Measurements from ENCODE around the gene ZNF581. TPM values are rescaled to one million over a fixed set of nuclear protein-coding genes. Genes with fewer than 3 reads are reported as not detected.

ZNF581 gene
- total RNA-seq, 2 experiments from 2014 or later = 32.6 to 33.6 TPM

GRCh38 chr19:55692681-55693081, 49.2 kb downstream of the ZNF581 start:
- ChIA-PET POLR2A (interaction anchor here (0.6 kb wide), 1 partner anchor 470 kb away, joined by 4 read pairs; no protein-coding TSS in a partner anchor), CTCF (no interaction called here)

GRCh38 chr19:55693336-55693974, 50.0 kb downstream of the ZNF581 start:
- ChIA-PET CTCF (no interaction called here), POLR2A (interaction anchor here (0.6 to 0.7 kb wide), 2 partner anchors 36 to 469 kb away, joined by 4 to 6 read pairs; no protein-coding TSS in a partner anchor)

GRCh38 chr19:55694241-55694655, 50.8 kb downstream of the ZNF581 start:
- CTCF ChIA-PET = no interaction called here
- POLR2A ChIA-PET = interaction anchor here (0.7 kb wide), 1 partner anchor 37 kb away, joined by 6 read pairs; no protein-coding TSS in a partner anchor

- POLR2A ChIA-PET = no interaction called here
- CTCF ChIA-PET = no interaction called here
Measured at GRCh38 chr19:55694656-55695491, 51.4 kb downstream of the ZNF581 start.

Other genes starting within 250 kb of the ZNF581 start
- gene UBE2S, start 235.9 kb upstream of the ZNF581 start, total RNA-seq = 100 to 1,000 TPM; 296 to 311 TPM
- not detected for gene SHISA7, start 200.3 kb upstream of the ZNF581 start, total RNA-seq
- gene ISOC2, start 182.0 kb upstream of the ZNF581 start, total RNA-seq = 10 to 100 TPM; 34.4 to 36.6 TPM
- not detected for gene C19orf85, start 178.9 kb upstream of the ZNF581 start, total RNA-seq
- gene ZNF628, start 167.0 kb upstream of the ZNF581 start, total RNA-seq = 1 to 10 TPM; 6.4 to 7.4 TPM
- gene NAT14, start 158.5 kb upstream of the ZNF581 start, total RNA-seq = 10 to 100 TPM; 32.7 to 33.1 TPM
- gene SSC5D, start 155.2 kb upstream of the ZNF581 start, total RNA-seq = under 1 TPM; 0.63 to 0.99 TPM
- not detected for gene SBK2, start 106.5 kb upstream of the ZNF581 start, total RNA-seq
- not detected for gene SBK3, start 98.1 kb upstream of the ZNF581 start, total RNA-seq
- gene ZNF579, start 62.8 kb upstream of the ZNF581 start, total RNA-seq = 1 to 10 TPM; 6.9 to 7.5 TPM
- 10 to 100 TPM; 17.4 to 17.8 TPM for gene FIZ1, start 44.1 kb upstream of the ZNF581 start, total RNA-seq
- gene ZNF524, start 43.4 kb upstream of the ZNF581 start, total RNA-seq = 10 to 100 TPM; 11.9 to 13.2 TPM
- gene ZNF865, start 38.0 kb upstream of the ZNF581 start, total RNA-seq = 10 to 100 TPM; 11.8 to 12.0 TPM
- gene ZNF784, start 19.1 kb upstream of the ZNF581 start, total RNA-seq = 1 to 10 TPM; 2.8 to 3.0 TPM
- 10 to 100 TPM; 31.3 to 32.0 TPM for gene ZNF580, start 2.6 kb upstream of the ZNF581 start, total RNA-seq
- gene CCDC106, start 4.6 kb downstream of the ZNF581 start, total RNA-seq = 1 to 10 TPM; 4.3 to 4.4 TPM
- 100 to 1,000 TPM; 351 to 381 TPM for gene U2AF2, start 11.4 kb downstream of the ZNF581 start, total RNA-seq
- 10 to 100 TPM; 40.1 to 41.8 TPM for gene EPN1, start 31.6 kb downstream of the ZNF581 start, total RNA-seq
- not detected for gene NLRP9, start 94.8 kb downstream of the ZNF581 start, total RNA-seq
- not detected for gene RFPL4A, start 115.4 kb downstream of the ZNF581 start, total RNA-seq
- gene RFPL4AL1, start 125.5 kb downstream of the ZNF581 start, total RNA-seq = not detected
- under 1 TPM in 1 of 2 experiments, not detected in 1; 0.06 TPM for gene NLRP11, start 188.3 kb downstream of the ZNF581 start, total RNA-seq
- not detected for gene NLRP4, start 192.9 kb downstream of the ZNF581 start, total RNA-seq